Measurements from ENCODE around the gene ADAMTS17. TPM values are rescaled to one million over a fixed set of nuclear protein-coding genes. Genes with fewer than 3 reads are reported as not detected.

ADAMTS17 gene
- total RNA-seq, 1 donor from 2014 or later = under 0.01 TPM

GRCh38 chr15:100249096-100249815 is 92.5 kb downstream of the ADAMTS17 start:
- DNase-seq (ENCODE audit: low read depth in 2 of 2) = no peak

GRCh38 chr15:100248236-100248635 is 93.5 kb downstream of the ADAMTS17 start:
- DNase-seq (ENCODE audit: low read depth in 2 of 2) = no peak

- DNase-seq (ENCODE audit: low read depth in 2 of 2) = no peak
Observed at GRCh38 chr15:100247228-100248225, 94.2 kb downstream of the ADAMTS17 start.

- no peak for DNase-seq (ENCODE audit: low read depth in 2 of 2)
Observed at GRCh38 chr15:100245855-100246254, 95.9 kb downstream of the ADAMTS17 start.

- no peak for DNase-seq (ENCODE audit: low read depth in 2 of 2)
Observed at GRCh38 chr15:100245487-100245820, 96.3 kb downstream of the ADAMTS17 start.

- DNase-seq (ENCODE audit: low read depth in 2 of 2) = no peak
Observed at GRCh38 chr15:100244796-100245486, 96.8 kb downstream of the ADAMTS17 start.

- no peak for DNase-seq (ENCODE audit: low read depth in 2 of 2)
Observed at GRCh38 chr15:100242989-100243388, 98.8 kb downstream of the ADAMTS17 start.

GRCh38 chr15:100241572-100242482 is 99.9 kb downstream of the ADAMTS17 start:
- no peak for DNase-seq (ENCODE audit: low read depth in 2 of 2)

- DNase-seq (ENCODE audit: low read depth in 2 of 2) = no peak
Observed at GRCh38 chr15:100236981-100237720, 104.6 kb downstream of the ADAMTS17 start.

GRCh38 chr15:100235030-100235617 is 106.7 kb downstream of the ADAMTS17 start:
- DNase-seq (ENCODE audit: low read depth in 2 of 2) = no peak

GRCh38 chr15:100234158-100235029 is 107.4 kb downstream of the ADAMTS17 start:
- no peak for DNase-seq (ENCODE audit: low read depth in 2 of 2)

- no peak for DNase-seq (ENCODE audit: low read depth in 2 of 2)
Observed at GRCh38 chr15:100230784-100231183, 111.0 kb downstream of the ADAMTS17 start.

- no peak for DNase-seq (ENCODE audit: low read depth in 2 of 2)
Observed at GRCh38 chr15:100229181-100230163, 112.3 kb downstream of the ADAMTS17 start.

GRCh38 chr15:100227781-100228180 is 114.0 kb downstream of the ADAMTS17 start:
- no peak for DNase-seq (ENCODE audit: low read depth in 2 of 2)

- no peak for DNase-seq (ENCODE audit: low read depth in 2 of 2)
Observed at GRCh38 chr15:100226107-100226506, 115.7 kb downstream of the ADAMTS17 start.

- no peak for DNase-seq (ENCODE audit: low read depth in 2 of 2)
Observed at GRCh38 chr15:100224206-100225185, 117.3 kb downstream of the ADAMTS17 start.
